ENCODE data around the gene FNDC3B.

FNDC3B gene

GRCh38 chr3:172276103-172276502, 236.7 kb downstream of the FNDC3B start:
- no peak for DNase-seq

- DNase-seq: no peak
Observed at GRCh38 chr3:172277151-172277652, 237.8 kb downstream of the FNDC3B start.

- no peak for DNase-seq
Observed at GRCh38 chr3:172279191-172279640, 239.8 kb downstream of the FNDC3B start.

- no peak for DNase-seq
Observed at GRCh38 chr3:172279974-172280373, 240.6 kb downstream of the FNDC3B start.

GRCh38 chr3:172280406-172281051, 241.2 kb downstream of the FNDC3B start:
- no peak for DNase-seq

- no peak for DNase-seq
Observed at GRCh38 chr3:172281884-172282283, 242.5 kb downstream of the FNDC3B start.

- DNase-seq: no peak
Observed at GRCh38 chr3:172282850-172283249, 243.5 kb downstream of the FNDC3B start.

GRCh38 chr3:172283841-172284357, 244.5 kb downstream of the FNDC3B start:
- no peak for DNase-seq

GRCh38 chr3:172285844-172286243, 246.5 kb downstream of the FNDC3B start:
- DNase-seq: no peak

GRCh38 chr3:172286548-172287148, 247.3 kb downstream of the FNDC3B start:
- DNase-seq: no peak

- DNase-seq: no peak
Observed at GRCh38 chr3:172287937-172288477, 248.6 kb downstream of the FNDC3B start.

GRCh38 chr3:172288651-172289050, 249.3 kb downstream of the FNDC3B start:
- DNase-seq: no peak

- DNase-seq: no peak
Observed at GRCh38 chr3:172289583-172289982, 250.2 kb downstream of the FNDC3B start.

GRCh38 chr3:172290457-172290856, 251.1 kb downstream of the FNDC3B start:
- no peak for DNase-seq

GRCh38 chr3:172291650-172292049, 252.3 kb downstream of the FNDC3B start:
- no peak for DNase-seq

- no peak for DNase-seq
Observed at GRCh38 chr3:172292422-172292821, 253.0 kb downstream of the FNDC3B start.

- DNase-seq: no peak
Observed at GRCh38 chr3:172293093-172293492, 253.7 kb downstream of the FNDC3B start.

- DNase-seq: no peak
Observed at GRCh38 chr3:172294223-172294806, 254.9 kb downstream of the FNDC3B start.

GRCh38 chr3:172296248-172296974, 257.0 kb downstream of the FNDC3B start:
- DNase-seq: no peak

- no peak for DNase-seq
Observed at GRCh38 chr3:172296975-172297332, 257.6 kb downstream of the FNDC3B start.

- no peak for DNase-seq
Observed at GRCh38 chr3:172298247-172298646, 258.9 kb downstream of the FNDC3B start.

GRCh38 chr3:172300187-172300586, 260.8 kb downstream of the FNDC3B start:
- DNase-seq: no peak

- no peak for DNase-seq
Observed at GRCh38 chr3:172300862-172301261, 261.5 kb downstream of the FNDC3B start.

Data from activated CD8-positive, alpha-beta memory T cell treated with anti-CD3 and anti-CD28 coated beads for 24 hours (primary cell).